Motor neuron (in vitro differentiated cells): ENCODE data around the gene ERFL. TPM values are rescaled to one million over a fixed set of nuclear protein-coding genes. Genes with fewer than 3 reads are reported as not detected.

Source experiments
- ATAC-seq, 8 experiments: fragments of 200-7000 bp; cut with Tn5 transposase; replicated peaks in 6 of 8; 2 replicates each; pipeline ENCODE4 v1.8.0; 2021; ENCODE audit warnings: mild to moderate bottlenecking in 8 of 8, moderate library complexity in 8 of 8
- H3K27ac ChIP-seq, 2 donors: fragments of 250-450 bp; sonication (Bioruptor Pico); 2 replicates each; pipeline ENCODE4 v1.9.0; 2021; ENCODE audit warnings: antibody characterized with exemption in 2 of 2, mild to moderate bottlenecking in 2 of 2, moderate library complexity in 1 of 2
- H3K4me1 ChIP-seq, 2 donors: fragments of 250-450 bp; sonication (Bioruptor Pico); replicated peaks in 1 of 2; 2 replicates each; pipeline ENCODE4 v1.6.1; 2021; ENCODE audit warnings: antibody characterized with exemption in 2 of 2, mild to moderate bottlenecking in 2 of 2, moderate library complexity in 1 of 2
- H3K4me3 ChIP-seq, 5 donors: fragments of 250-450 bp; sonication (Bioruptor Pico); 2 replicates each; pipeline ENCODE4 v1.9.0; 2021; ENCODE audit warnings: antibody characterized with exemption in 5 of 5, mild to moderate bottlenecking in 5 of 5, moderate library complexity in 4 of 5
- WGBS, 10 experiments: fragments of 450-650 bp; shearing (Covaris generic); methylation state at CpG; one replicate each; pipeline ENCODE4 v1.0.0; 2022; 5-methylcytosine and 5-hydroxymethylcytosine counted together
- in situ Hi-C, 9 experiments: fragments of 400-800 bp; cut with MboI; loops; one replicate each; pipeline ENCODE4 v1.15.0; 2021; ENCODE audit warnings: low sequenced_read_pairs in 9 of 9, low pct_unique_long_range_greater_than_20kb in 2 of 9; ENCODE audit not compliant: unreplicated experiment in 9 of 9
- total RNA-seq, 8 experiments: library from RNA; unstranded; fragments of 300-600 nt; gene quantifications; 2 replicates each; pipeline versions ENCODE4 v1.2.3 to v1.2.4, GENCODE V29; 2022

The ERFL gene
- 1 to 10 TPM in 2 of 8 experiments, under 1 TPM in 6; 0.25 to 1.8 (median 0.59) TPM for total RNA-seq

DNA sequence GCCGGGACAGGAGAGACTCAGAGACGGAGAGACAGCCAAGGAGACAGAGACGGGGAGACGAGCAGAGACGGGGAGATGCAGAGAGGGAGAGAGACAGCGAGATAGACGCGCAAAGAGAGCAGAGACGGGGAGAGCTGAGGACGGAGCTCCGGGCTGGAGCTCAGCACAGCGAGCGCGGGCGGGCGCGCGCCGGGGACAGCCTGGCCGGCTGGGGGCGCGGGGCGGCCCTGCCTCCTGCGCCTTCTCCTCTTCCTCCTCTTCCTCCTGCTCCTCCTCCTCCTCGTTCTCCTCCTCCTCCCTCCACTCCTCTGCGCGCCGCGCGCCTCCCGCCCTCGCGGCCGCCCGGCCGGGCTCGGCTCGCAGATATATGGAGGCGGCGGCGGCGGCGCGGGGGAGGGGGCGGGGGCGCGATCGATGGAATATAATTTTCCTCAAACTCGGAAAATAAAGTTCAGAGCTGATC, at the start of gene ERFL:
Gene ERFL, minus strand, starts transcription at position 229 of the 463 bp plus-strand sequence. CDS start 15,530 bp downstream, outside the sequence.
- ATAC-seq: peak; percentile 31 to 52 (median 47)
- H3K4me1 ChIP-seq: peaks cover 26 to 37% of the 10 kb centered on the region in 2 donors
- no CpG with 5 or more reads among the region's 49 CpGs for WGBS, 10 experiments

DNA sequence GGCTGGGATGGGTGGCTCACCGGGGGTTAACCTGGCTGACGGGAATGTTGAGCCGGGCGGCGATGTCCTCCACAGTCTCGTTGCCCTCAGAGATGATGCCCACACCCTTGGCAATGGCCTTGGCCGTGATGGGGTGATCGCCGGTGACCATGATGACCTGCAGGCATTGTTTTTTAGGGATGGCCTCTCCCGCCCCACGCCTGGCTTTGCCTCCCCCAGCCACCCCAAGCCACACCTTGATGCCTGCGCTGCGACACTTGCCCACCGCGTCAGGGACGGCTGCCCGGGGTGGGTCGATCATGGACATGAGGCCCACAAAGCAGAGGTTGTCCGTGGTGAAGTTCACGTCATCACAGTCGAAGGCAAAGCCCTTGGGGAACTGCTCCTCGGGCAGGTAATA, 49.7 kb upstream of the ERFL start:
- H3K4me1 ChIP-seq: no peaks in the 10 kb centered on the region
- H3K4me3 ChIP-seq: no peak overlapping the region
- in situ Hi-C loops: no loop called here
- H3K27ac ChIP-seq: no peak overlapping the region
- 60 to 95% methylated on average over 3 to 4 of the region's 22 CpGs; no CpG with 5 or more reads in 8 of the 10 experiments for WGBS, 10 experiments
- no peak for ATAC-seq

More for the DNA sequence above, at the start of gene ERFL:
- in situ Hi-C loops: no loop called here
- Histone ChIP-seq H3K27ac (no peak within 1 kb of the TSS), H3K4me3 (peak within 1 kb of the TSS; percentile 20 to 37 (median 25))

DNA sequence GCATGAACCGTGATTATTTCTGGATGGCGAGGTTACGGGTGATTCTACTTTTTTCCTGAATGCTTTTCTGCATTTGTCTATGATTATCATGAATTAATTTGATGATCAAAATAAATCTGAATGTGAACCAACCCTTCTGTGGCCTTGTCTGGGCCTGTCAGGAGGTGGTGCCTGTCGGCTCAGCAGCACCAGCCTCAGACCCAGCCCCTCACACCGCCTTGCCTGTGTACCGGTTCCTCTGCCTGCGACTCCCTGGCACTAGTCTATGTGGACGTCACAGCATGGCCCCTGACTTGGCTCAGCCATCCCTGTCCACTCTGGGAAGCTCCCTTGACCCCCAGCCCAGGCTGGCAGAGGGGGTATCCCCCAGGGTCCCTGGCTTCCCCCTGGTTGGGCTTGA, 46.4 kb upstream of the ERFL start:
- H3K27ac ChIP-seq: no peak overlapping the region
- in situ Hi-C loops: no loop called here
- ATAC-seq: no peak
- H3K4me1 ChIP-seq: no peaks in the 10 kb centered on the region
- WGBS, 10 experiments: 58 to 96% (median 90%) methylated on average over 2 to 6 of the region's 8 CpGs; no CpG with 5 or more reads in 5 of the 10 experiments
- no peak overlapping the region for H3K4me3 ChIP-seq

DNA sequence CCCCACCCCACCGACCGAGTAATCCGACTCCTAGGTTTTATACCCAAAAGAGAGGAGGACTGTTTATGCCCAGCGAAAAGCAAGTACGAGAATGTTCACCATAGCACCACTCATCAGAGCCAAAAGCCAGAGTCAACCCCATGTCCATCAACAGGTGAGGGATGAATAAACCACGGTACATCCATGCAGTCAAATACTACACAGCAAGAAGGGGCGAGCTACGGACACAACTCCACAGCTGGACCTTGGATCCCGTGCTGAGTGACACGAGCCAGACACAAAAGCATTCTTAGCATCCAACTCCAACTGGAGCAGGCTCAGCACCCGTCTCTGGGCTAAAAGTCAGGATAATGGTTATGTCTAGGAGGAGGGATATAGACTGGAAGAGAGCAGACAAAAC, 43.1 kb upstream of the ERFL start:
- no peak overlapping the region for H3K27ac ChIP-seq
- no peak overlapping the region for H3K4me3 ChIP-seq
- in situ Hi-C loops: no loop called here
- 40 to 94% (median 86%) methylated on average over 1 to 11 of the region's 11 CpGs; no CpG with 5 or more reads in 4 of the 10 experiments for WGBS, 10 experiments
- no peak for ATAC-seq
- H3K4me1 ChIP-seq: no peaks in the 10 kb centered on the region

DNA sequence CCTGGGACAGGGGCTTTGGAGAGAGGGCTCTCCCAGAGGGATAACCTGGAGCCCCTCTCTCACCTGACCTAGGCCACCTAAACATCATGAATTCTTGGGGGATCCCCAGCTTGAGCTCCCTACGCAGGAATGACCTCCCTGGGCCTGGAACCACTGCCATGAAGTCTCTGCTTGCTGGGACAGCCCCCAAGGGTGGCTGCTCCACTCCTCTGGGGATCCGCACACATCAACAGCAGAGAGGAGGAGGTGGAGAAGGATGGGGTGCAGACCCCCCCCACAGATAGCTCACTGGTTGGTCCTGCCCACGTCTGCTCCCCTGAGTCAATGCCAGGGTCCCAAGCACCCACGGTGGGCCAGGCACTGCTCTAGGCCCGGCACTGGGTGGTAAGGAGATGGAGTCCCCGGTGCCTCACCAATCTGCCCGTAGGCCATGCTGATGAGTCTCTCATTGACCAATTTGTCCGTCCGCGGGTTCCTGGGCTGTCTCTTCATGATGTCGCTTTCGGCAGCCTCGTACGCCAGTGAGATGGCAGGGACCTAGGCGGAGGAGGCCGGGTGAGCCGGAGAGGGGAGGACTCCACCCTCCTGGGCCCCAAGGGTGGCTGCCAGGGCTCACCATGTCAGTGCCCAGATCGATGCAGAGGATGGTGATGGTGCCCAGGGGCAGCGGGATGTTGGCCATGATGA, 41.7 kb upstream of the ERFL start:
- in situ Hi-C loops: no loop called here
- Histone ChIP-seq H3K27ac (no peak overlapping the region), H3K4me1 (no peaks in the 10 kb centered on the region), H3K4me3 (no peak overlapping the region)
- peak in 4 of 8 experiments; percentile 11 to 28 (median 19) for ATAC-seq
- 0 to 83% methylated on average over 1 of the region's 19 CpGs; no CpG with 5 or more reads in 8 of the 10 experiments for WGBS, 10 experiments

DNA sequence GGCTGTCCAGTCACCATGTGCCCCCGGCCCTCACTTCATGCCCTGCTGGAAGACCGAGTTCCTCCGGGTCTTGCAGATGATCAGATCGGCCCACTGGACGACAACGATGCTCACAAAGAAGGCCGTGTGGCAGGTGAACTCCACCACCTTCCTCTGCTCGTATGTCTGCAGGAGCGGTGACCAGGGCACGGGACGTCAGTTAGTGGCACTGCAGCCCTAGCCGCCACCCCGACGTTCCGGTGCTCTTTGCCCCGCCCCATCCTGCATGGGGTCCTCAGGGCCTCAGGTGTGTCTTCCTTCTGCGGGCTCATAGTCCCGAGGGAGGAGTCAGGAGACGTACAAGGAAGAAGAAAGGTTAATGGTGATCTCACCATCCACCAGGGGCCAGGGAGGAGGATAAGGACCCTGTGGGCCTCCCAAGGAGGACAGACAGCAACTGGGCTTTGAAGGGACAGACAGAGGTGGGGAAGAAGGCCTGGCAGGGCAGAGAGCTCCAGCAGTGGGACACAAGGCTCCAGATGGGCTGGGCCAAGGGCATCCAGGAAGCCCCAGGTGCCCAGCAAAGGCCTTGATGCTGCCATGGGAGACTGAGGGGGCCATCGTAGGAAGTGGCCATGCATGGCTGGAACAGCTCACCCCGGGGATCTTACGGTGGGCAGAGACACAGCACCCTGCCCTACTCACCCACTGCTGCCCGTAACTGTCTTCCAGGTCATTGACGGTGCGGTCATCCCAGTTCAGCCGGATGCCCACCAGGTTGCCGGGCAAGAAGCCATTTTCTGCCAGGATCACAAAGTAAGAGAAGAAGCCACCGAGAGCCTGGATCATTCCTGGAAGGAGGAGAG, 40.7 kb upstream of the ERFL start:
- 20 to 100% (median 79%) methylated on average over 1 to 17 of the region's 28 CpGs; no CpG with 5 or more reads in 4 of the 10 experiments for WGBS, 10 experiments
- in situ Hi-C loops: no loop called here
- H3K4me1 ChIP-seq: no peaks in the 10 kb centered on the region
- H3K4me3 ChIP-seq: no peak overlapping the region
- ATAC-seq: peak in 1 of 8 experiments; percentile 7
- no peak overlapping the region for H3K27ac ChIP-seq

DNA sequence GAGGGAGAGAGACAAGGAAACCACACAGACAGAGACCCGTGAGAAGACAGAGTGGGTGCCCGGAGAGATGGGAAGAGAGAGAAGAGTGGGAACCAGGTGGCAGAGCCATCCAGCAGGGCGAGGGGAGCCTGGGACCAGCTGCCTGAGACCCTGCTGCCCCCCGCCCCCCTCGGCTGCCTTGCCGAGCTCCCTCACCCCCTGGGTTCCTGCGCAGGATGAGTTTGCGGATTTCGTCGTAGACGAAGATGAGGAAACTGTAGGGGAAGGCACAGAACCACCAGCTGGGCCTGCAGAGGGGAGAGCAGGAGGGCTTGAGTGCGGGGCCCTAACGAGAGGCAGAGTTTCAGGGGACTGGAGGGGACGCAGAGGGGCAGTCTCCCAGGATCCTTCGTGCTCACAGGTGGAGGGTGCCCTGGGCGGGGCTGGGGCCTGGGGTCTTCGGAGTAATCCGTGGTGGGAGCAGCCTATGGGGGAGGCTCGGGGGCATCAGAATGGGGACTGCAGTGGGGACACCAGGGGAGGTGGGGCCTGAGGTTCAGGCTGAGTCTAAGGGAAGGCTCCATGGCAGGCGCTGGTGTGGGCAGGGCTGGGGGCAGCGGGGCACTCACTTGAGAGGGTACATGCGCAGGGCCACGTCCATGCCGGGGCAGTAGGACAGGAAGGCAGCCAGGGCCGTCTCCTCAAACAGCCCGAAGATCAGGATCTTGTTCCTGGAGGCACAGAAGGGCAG, 39.0 kb upstream of the ERFL start:
- Histone ChIP-seq H3K4me3 (no peak overlapping the region), H3K4me1 (no peaks in the 10 kb centered on the region), H3K27ac (no peak overlapping the region)
- WGBS, 10 experiments: 85 to 100% (median 90%) methylated on average over 1 to 8 of the region's 26 CpGs; no CpG with 5 or more reads in 7 of the 10 experiments
- in situ Hi-C loops: no loop called here
- peak in 3 of 8 experiments; percentile 6 to 21 (median 12) for ATAC-seq

DNA sequence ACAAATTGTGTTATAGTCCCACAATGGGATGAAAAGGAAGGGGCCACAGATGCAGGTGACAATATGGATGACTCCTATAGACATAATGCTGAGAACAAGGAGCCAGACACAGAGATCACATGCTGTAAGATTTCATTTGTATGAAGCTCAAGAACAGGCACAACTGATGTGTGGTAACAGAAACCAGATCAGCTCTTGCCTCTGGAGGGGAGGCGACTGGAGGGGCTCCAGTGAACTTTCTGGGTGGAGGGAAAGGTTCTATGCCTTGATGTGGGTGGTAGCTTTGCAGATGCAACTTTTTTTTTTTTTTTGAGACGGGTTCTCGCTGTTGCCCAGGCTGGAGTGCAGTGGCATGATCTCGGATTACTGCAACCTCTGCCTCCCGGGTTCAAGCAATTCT, 36.9 kb upstream of the ERFL start:
- ATAC-seq: no peak
- in situ Hi-C loops: no loop called here
- 47 to 100% (median 75%) methylated on average over 1 to 3 of the region's 5 CpGs; no CpG with 5 or more reads in 6 of the 10 experiments for WGBS, 10 experiments

DNA sequence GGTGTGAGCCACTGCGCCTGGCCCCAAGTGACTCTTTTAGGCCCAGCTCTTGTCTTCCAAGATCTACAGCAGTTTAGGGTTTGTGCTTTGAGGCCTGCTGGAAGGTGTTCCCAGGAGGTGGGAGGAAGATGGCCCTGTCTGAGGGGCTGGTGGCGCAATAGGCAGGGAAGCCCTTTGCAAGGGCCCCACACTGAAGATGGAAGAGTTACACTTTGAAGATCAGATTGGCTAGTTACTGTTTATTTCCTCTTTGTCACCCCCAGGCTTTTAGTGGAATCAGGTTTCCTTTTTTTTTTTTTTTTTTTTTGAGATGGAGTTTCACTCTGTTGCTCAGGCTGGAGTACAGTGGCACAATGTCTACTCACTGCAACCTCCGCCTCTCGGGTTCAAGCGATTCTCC, 32.7 kb upstream of the ERFL start:
- in situ Hi-C loops: no loop called here
- H3K4me3 ChIP-seq: no peak overlapping the region
- H3K27ac ChIP-seq: no peak overlapping the region
- ATAC-seq: no peak
- peaks cover 5 to 10% of the 10 kb centered on the region in 2 donors for H3K4me1 ChIP-seq
- WGBS, 10 experiments: 60 to 100% (median 100%) methylated on average over 1 to 4 of the region's 5 CpGs; no CpG with 5 or more reads in 2 of the 10 experiments

More for the DNA sequence above, 36.9 kb upstream of the ERFL start:
- H3K4me3 ChIP-seq: no peak overlapping the region
- H3K27ac ChIP-seq: no peak overlapping the region
- H3K4me1 ChIP-seq: no peaks in the 10 kb centered on the region

DNA sequence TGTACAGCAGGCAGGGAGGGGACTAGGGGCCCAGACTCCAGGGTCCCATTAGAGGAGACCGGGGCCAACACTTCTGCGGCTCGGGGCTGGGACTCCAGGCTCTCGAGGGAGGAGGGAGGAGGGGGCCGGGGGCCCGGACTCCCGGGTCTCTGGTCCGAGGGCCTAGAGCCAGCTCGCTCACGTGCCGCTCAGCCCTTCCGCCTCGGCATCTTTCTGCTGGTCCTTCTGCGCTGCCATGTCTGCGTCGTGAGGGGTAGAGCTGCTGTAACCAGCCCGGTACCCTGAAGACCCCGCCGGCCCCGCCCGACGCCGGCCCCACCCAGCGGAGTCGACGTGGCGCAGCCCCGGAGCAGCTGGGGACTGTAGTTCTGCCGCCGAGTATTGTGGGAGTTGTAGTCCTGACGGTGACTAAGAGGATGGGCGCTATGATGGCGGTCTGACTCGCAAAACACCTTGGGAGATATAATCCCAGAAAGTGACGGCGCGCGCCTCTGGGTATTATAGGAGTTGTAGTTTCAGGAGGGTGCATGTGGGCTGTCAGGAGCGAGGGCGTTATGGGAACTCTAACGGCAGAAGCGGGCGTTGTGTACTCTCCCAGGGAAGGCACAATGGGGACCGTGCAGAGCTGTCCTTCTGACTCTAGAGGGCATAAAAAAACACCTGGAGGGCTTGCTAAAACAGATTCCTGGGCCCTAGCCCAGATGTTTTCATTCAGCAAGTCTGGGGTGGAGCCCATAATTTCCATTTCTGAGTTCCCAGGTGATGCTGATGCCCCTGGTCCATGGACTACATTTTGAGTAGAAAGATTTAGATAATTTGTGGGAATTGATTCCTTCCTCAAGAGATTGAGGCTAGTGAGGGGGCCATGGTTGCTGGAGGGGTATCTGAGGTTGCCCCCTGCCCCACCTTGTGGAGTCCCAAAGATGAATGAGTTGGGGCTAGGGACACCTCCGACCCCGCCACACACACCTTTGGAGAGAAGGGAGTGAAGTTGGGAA, 31.1 kb upstream of the ERFL start, which contains the start of gene RABAC1:
Gene RABAC1, minus strand, starts transcription at position 266 of the 998 bp plus-strand sequence. Its CDS starts 29 bp downstream, at position 237.
- WGBS, 10 experiments: 0 to 4% (median 1%) methylated on average over 1 to 12 of the region's 46 CpGs; no CpG with 5 or more reads in 7 of the 10 experiments
- peak; percentile 72 to 87 (median 84) for ATAC-seq
- Histone ChIP-seq H3K4me1 (peaks cover 5 to 10% of the 10 kb centered on the region in 2 donors), H3K27ac (peak within 1 kb of the TSS; percentile 92 to 96), H3K4me3 (peak within 1 kb of the TSS; percentile 71 to 98 (median 92))
- in situ Hi-C loops: loop anchor here in 2 of 9 experiments (10.0 kb wide), 2 partner anchors 75 to 85 kb away; partner anchors contain the start of genes ARHGEF1 (in 1 of the 2) and CD79A (in 1 of the 2)

DNA sequence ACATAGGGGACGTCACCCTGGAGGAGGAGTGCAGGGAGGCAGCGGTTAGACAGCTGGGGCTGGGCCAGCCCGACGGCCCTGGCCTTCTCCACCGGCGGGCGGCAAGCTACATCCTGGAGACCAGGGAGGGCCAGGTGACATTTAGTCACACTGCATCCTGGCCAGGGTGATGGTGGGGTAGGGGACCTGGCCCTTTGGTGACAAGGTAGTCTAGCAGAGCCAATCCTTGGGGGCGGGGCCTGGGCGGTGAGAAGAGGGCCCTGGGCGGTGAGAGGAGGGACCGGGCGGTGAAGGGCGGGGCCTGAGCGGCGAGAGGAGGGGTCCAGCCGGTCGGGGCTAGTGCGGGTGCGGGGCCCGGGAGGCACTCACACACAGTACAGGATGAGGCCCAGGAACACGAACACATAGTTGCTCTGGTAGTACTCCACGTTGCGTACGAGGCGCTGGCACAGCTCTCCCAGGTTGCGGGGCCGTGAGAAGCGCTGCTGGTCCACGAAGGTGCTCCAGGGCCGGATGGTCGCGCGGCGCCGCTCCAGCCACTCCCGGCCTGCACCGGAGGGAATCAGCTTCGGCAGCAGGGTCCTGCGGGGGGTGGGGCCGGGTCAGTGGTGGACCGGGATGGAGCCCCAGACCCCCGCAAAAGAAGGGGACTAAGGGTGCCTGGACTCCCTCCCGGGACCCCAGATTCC, 30.3 kb upstream of the ERFL start:
- peak overlapping the region; percentile 92 to 96 for H3K27ac ChIP-seq
- 0 to 10% (median 4%) methylated on average over 1 to 19 of the region's 43 CpGs; no CpG with 5 or more reads in 7 of the 10 experiments for WGBS, 10 experiments
- peaks cover 5 to 10% of the 10 kb centered on the region in 2 donors for H3K4me1 ChIP-seq
- ATAC-seq: peak; percentile 58 to 77 (median 72)
- in situ Hi-C loops: loop anchor here in 2 of 9 experiments (10.0 kb wide), 2 partner anchors 74 to 84 kb away; partner anchors contain the start of genes ARHGEF1 (in 1 of the 2) and CD79A (in 1 of the 2)
- H3K4me3 ChIP-seq: peak overlapping the region; percentile 71 to 98 (median 92)
